K562 (cell line): ENCODE results near the gene SLC22A23. TPM values are rescaled to one million over a fixed set of nuclear protein-coding genes. Genes with fewer than 3 reads are reported as not detected.
A peak's percentile ranks its signal among the peaks of the same experiment; 100 is the strongest.

Experiments used
- GATAD2B ChIP-seq: fragments of 450-650 bp; IDR thresholded peaks from 2 replicates; pipeline ENCODE4 v1.6.1; 2017; ENCODE audit warnings: mild to moderate bottlenecking, borderline replicate concordance
- MXI1 ChIP-seq: IDR thresholded peaks from 2 replicates; pipeline ENCODE4 v1.6.1; 2011; ENCODE audit warnings: low read depth, mild to moderate bottlenecking, improper control_type of control experiment, low read length
- NFIC ChIP-seq: fragments of 450-650 bp; IDR thresholded peaks from 2 replicates; pipeline ENCODE4 v1.6.1; 2017; ENCODE audit warnings: mild to moderate bottlenecking, inconsistent platforms
- RCOR1 ChIP-seq, 2 experiments: IDR thresholded peaks; 2 replicates each; pipeline ENCODE4 v1.6.1; 2012; ENCODE audit warnings: low read depth in 2 of 2, low read length in 2 of 2, borderline replicate concordance in 1 of 2, improper control_type of control experiment in 1 of 2
- STAT5A ChIP-seq: IDR thresholded peaks from 2 replicates; pipeline ENCODE4 v1.6.1; 2012; ENCODE audit warnings: low read length, inconsistent platforms, borderline replicate concordance
- ZEB2 ChIP-seq: fragments of 450-650 bp; IDR thresholded peaks from 2 replicates; pipeline ENCODE4 v1.6.1; 2016
- ZNF592 ChIP-seq: fragments of 450-650 bp; IDR thresholded peaks from 2 replicates; pipeline ENCODE4 v1.6.1; 2017; ENCODE audit warnings: antibody characterized with exemption, mild to moderate bottlenecking
- polyA plus RNA-seq, 8 experiments: library from polyadenylated mRNA; depleted of rRNA in 4 of 8; stranded (reverse) in 5 of 8; unstranded in 3 of 8; fragments of >200 nt; fragmentation: Nextera tagmentation in 2 of 8; fragmentation: Illumina TruSeq in 1 of 8; extraction: Ambion mirVana in 2 of 8; extraction: Trizol in 1 of 8; gene quantifications; 2 replicates each; pipeline versions ENCODE4 v1.2.1 to v1.2.3, GENCODE V29; 2011 to 2014; ENCODE audit warnings: inconsistent platforms in 1 of 8, missing spikeins in 1 of 8
- total RNA-seq, 7 experiments: library from RNA; depleted of rRNA in 6 of 7; stranded (reverse); fragments of >200 nt in 6 of 7; fragmentation: Illumina TruSeq in 2 of 7; extraction: Trizol in 2 of 7; gene quantifications; 2 replicates each; pipeline versions ENCODE4 v1.2.1 to v1.2.3, GENCODE V29; 2011 to 2021; ENCODE audit warnings: low replicate concordance in 1 of 7
- TF ChIP-seq, protein P1 (sequence below): fragments of 450-650 bp; IDR thresholded peaks from 2 replicates; pipeline ENCODE4 v1.6.1; 2016; ENCODE audit warnings: mild to moderate bottlenecking, moderate library complexity
- TF ChIP-seq, protein P2 (sequence below): sonication (generic); formaldehyde crosslinking; IDR thresholded peaks from 2 replicates; pipeline ENCODE4 v1.8.1; 2023; ENCODE audit warnings: mild to moderate bottlenecking, missing genetic modification reagents, moderate library complexity

SLC22A23 gene
- total and polyA plus RNA-seq, 9 of the 15 experiments (the other 6 are each of a cell fraction or from before 2014, with no cell fraction given): 0.30 to 8.7 (median 2.5) TPM

- TF ChIP-seq, protein P1, sequence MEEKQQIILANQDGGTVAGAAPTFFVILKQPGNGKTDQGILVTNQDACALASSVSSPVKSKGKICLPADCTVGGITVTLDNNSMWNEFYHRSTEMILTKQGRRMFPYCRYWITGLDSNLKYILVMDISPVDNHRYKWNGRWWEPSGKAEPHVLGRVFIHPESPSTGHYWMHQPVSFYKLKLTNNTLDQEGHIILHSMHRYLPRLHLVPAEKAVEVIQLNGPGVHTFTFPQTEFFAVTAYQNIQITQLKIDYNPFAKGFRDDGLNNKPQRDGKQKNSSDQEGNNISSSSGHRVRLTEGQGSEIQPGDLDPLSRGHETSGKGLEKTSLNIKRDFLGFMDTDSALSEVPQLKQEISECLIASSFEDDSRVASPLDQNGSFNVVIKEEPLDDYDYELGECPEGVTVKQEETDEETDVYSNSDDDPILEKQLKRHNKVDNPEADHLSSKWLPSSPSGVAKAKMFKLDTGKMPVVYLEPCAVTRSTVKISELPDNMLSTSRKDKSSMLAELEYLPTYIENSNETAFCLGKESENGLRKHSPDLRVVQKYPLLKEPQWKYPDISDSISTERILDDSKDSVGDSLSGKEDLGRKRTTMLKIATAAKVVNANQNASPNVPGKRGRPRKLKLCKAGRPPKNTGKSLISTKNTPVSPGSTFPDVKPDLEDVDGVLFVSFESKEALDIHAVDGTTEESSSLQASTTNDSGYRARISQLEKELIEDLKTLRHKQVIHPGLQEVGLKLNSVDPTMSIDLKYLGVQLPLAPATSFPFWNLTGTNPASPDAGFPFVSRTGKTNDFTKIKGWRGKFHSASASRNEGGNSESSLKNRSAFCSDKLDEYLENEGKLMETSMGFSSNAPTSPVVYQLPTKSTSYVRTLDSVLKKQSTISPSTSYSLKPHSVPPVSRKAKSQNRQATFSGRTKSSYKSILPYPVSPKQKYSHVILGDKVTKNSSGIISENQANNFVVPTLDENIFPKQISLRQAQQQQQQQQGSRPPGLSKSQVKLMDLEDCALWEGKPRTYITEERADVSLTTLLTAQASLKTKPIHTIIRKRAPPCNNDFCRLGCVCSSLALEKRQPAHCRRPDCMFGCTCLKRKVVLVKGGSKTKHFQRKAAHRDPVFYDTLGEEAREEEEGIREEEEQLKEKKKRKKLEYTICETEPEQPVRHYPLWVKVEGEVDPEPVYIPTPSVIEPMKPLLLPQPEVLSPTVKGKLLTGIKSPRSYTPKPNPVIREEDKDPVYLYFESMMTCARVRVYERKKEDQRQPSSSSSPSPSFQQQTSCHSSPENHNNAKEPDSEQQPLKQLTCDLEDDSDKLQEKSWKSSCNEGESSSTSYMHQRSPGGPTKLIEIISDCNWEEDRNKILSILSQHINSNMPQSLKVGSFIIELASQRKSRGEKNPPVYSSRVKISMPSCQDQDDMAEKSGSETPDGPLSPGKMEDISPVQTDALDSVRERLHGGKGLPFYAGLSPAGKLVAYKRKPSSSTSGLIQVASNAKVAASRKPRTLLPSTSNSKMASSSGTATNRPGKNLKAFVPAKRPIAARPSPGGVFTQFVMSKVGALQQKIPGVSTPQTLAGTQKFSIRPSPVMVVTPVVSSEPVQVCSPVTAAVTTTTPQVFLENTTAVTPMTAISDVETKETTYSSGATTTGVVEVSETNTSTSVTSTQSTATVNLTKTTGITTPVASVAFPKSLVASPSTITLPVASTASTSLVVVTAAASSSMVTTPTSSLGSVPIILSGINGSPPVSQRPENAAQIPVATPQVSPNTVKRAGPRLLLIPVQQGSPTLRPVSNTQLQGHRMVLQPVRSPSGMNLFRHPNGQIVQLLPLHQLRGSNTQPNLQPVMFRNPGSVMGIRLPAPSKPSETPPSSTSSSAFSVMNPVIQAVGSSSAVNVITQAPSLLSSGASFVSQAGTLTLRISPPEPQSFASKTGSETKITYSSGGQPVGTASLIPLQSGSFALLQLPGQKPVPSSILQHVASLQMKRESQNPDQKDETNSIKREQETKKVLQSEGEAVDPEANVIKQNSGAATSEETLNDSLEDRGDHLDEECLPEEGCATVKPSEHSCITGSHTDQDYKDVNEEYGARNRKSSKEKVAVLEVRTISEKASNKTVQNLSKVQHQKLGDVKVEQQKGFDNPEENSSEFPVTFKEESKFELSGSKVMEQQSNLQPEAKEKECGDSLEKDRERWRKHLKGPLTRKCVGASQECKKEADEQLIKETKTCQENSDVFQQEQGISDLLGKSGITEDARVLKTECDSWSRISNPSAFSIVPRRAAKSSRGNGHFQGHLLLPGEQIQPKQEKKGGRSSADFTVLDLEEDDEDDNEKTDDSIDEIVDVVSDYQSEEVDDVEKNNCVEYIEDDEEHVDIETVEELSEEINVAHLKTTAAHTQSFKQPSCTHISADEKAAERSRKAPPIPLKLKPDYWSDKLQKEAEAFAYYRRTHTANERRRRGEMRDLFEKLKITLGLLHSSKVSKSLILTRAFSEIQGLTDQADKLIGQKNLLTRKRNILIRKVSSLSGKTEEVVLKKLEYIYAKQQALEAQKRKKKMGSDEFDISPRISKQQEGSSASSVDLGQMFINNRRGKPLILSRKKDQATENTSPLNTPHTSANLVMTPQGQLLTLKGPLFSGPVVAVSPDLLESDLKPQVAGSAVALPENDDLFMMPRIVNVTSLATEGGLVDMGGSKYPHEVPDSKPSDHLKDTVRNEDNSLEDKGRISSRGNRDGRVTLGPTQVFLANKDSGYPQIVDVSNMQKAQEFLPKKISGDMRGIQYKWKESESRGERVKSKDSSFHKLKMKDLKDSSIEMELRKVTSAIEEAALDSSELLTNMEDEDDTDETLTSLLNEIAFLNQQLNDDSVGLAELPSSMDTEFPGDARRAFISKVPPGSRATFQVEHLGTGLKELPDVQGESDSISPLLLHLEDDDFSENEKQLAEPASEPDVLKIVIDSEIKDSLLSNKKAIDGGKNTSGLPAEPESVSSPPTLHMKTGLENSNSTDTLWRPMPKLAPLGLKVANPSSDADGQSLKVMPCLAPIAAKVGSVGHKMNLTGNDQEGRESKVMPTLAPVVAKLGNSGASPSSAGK: peak; percentile 19; the same call in 1 of the 2 replicates
- peak; percentile 90 for TF ChIP-seq STAT5A
- peak; percentile 43 for TF ChIP-seq NFIC
- 0 out of 2 replicates have a peak, but pooled peaks have one; percentile 60 for TF ChIP-seq ZNF592
- TF ChIP-seq, protein P2, sequence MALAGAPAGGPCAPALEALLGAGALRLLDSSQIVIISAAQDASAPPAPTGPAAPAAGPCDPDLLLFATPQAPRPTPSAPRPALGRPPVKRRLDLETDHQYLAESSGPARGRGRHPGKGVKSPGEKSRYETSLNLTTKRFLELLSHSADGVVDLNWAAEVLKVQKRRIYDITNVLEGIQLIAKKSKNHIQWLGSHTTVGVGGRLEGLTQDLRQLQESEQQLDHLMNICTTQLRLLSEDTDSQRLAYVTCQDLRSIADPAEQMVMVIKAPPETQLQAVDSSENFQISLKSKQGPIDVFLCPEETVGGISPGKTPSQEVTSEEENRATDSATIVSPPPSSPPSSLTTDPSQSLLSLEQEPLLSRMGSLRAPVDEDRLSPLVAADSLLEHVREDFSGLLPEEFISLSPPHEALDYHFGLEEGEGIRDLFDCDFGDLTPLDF (CRISPR knock-in tag): no peak
- TF ChIP-seq MXI1: 0 out of 2 replicates have a peak, but pooled peaks have one; percentile 16
- peak; percentile 63 for TF ChIP-seq GATAD2B
- TF ChIP-seq RCOR1 (IDR thresholded peaks at IDR 0.05; ENCODE audit: borderline replicate concordance in 1 of 2, low read depth in 2 of 2, low read length in 2 of 2): peak; percentile 56 to 79; a peak in 3 of 4 replicates
- peak; percentile 29; the same call in 1 of the 2 replicates for TF ChIP-seq ZEB2
These were observed 49.7 kb downstream of the SLC22A23 start (continued) for GRCh38 chr6:3406891-3407809.
